WTC11 (cell line): Measurements from ENCODE around the gene SVOP. TPM values are rescaled to one million over a fixed set of nuclear protein-coding genes. Genes with fewer than 3 reads are reported as not detected.

Source experiments
- ATAC-seq: fragments of 200-7000 bp; cut with Tn5 transposase; 2 replicates; pipeline ENCODE4 v1.10.0; 2021; ENCODE audit warnings: mild to moderate bottlenecking, moderate library complexity
- CTCF ChIA-PET: fragments of 300-600 bp; sonication (Branson Sonifier 250); formaldehyde crosslinking; loops from one replicate; lab custom pipeline; 2021; ENCODE audit warnings: antibody characterized with exemption; lab: Charles Lee
- POLR2A ChIA-PET: fragments of 350-600 bp; sonication (Branson Sonifier 250); formaldehyde crosslinking; loops from one replicate; lab custom pipeline; 2021; ENCODE audit warnings: antibody characterized with exemption; lab: Charles Lee
- DNase-seq: peaks from one replicate; pipeline ENCODE4 v3.0.0; 2021; ENCODE audit warnings: low spot score
- H3K27ac Mint-ChIP-seq: 2 replicates; pipeline ENCODE4 v1.8.0; 2021; ENCODE audit warnings: mixed read lengths
- H3K27me3 Mint-ChIP-seq: 2 replicates; pipeline ENCODE4 v1.8.0; 2021; ENCODE audit warnings: low read depth, mild to moderate bottlenecking, moderate library complexity, mixed read lengths
- H3K36me3 Mint-ChIP-seq: 2 replicates; pipeline ENCODE4 v1.8.0; 2021; ENCODE audit warnings: mixed read lengths
- H3K4me1 Mint-ChIP-seq: 2 replicates; pipeline ENCODE4 v1.8.0; 2022; ENCODE audit warnings: mixed read lengths
- H3K4me3 Mint-ChIP-seq: 2 replicates; pipeline ENCODE4 v1.8.0; 2021; ENCODE audit warnings: mild to moderate bottlenecking, moderate library complexity, mixed read lengths
- H3K9me3 Mint-ChIP-seq: 2 replicates; pipeline ENCODE4 v1.8.0; 2021; ENCODE audit warnings: mixed read lengths
- AR ChIP-seq: fragments of 250-450 bp; sonication (Bioruptor Pico); IDR thresholded peaks from 2 replicates; pipeline ENCODE4 v1.9.0; 2021; ENCODE audit warnings: mild to moderate bottlenecking
- E2F1 ChIP-seq: sonication (generic); formaldehyde crosslinking; IDR thresholded peaks from 2 replicates; pipeline ENCODE4 v1.8.0; 2022; ENCODE audit warnings: mild to moderate bottlenecking, missing genetic modification reagents
- FOXP4 ChIP-seq: sonication (generic); formaldehyde crosslinking; IDR thresholded peaks from 2 replicates; pipeline ENCODE4 v1.8.0; 2022; ENCODE audit warnings: mild to moderate bottlenecking, missing genetic modification reagents
- IRF1 ChIP-seq: sonication (generic); formaldehyde crosslinking; IDR thresholded peaks from 2 replicates; pipeline ENCODE4 v1.8.0; 2023; ENCODE audit warnings: missing genetic modification reagents
- KAT7 ChIP-seq: sonication (generic); formaldehyde crosslinking; IDR thresholded peaks from 2 replicates; pipeline ENCODE4 v1.8.1; 2023; ENCODE audit warnings: missing genetic modification reagents, mild to moderate bottlenecking, borderline replicate concordance
- MAX ChIP-seq: sonication (generic); formaldehyde crosslinking; IDR thresholded peaks from 2 replicates; pipeline ENCODE4 v1.8.0; 2022; ENCODE audit warnings: mild to moderate bottlenecking, missing genetic modification reagents
- MYBL2 ChIP-seq: sonication (generic); formaldehyde crosslinking; IDR thresholded peaks from 2 replicates; pipeline ENCODE4 v1.8.1; 2023; ENCODE audit warnings: mild to moderate bottlenecking, moderate library complexity, missing genetic modification reagents
- NR1H2 ChIP-seq: sonication (generic); formaldehyde crosslinking; IDR thresholded peaks from 2 replicates; pipeline ENCODE4 v1.9.0; 2021; ENCODE audit warnings: mild to moderate bottlenecking, moderate library complexity, missing genetic modification reagents
- PRDM15 ChIP-seq: sonication (generic); formaldehyde crosslinking; IDR thresholded peaks from 2 replicates; pipeline ENCODE4 v1.8.0; 2022; ENCODE audit warnings: missing genetic modification reagents
- PRRX2 ChIP-seq: fragments of 250-450 bp; sonication (Bioruptor Pico); IDR thresholded peaks from 2 replicates; pipeline ENCODE4 v1.8.0; 2021; ENCODE audit warnings: mild to moderate bottlenecking
- ZBTB21 ChIP-seq: sonication (generic); formaldehyde crosslinking; IDR thresholded peaks from 2 replicates; pipeline ENCODE4 v1.8.1; 2023; ENCODE audit warnings: mild to moderate bottlenecking, missing genetic modification reagents, borderline replicate concordance
- ZNF532 ChIP-seq: fragments of 250-450 bp; sonication (Bioruptor Pico); IDR thresholded peaks from 2 replicates; pipeline ENCODE4 v1.9.0; 2021; ENCODE audit warnings: mild to moderate bottlenecking, borderline replicate concordance
- total RNA-seq: library from RNA; stranded (reverse); gene quantifications from 3 replicates; pipeline ENCODE4 v1.2.3, GENCODE V29; 2021

The SVOP gene
- total RNA-seq, 1 experiment from 2014 or later: 0.04 TPM

GRCh38 chr12:108916336-108916735 lies 104.5 kb downstream of the SVOP start (continued):
- no peak for TF ChIP-seq NR1H2 (CRISPR knock-in tag)
- TF ChIP-seq ZNF532 (CRISPR knock-in tag): no peak
- TF ChIP-seq AR (CRISPR knock-in tag): no peak
- no peak for TF ChIP-seq MAX (CRISPR knock-in tag)
- TF ChIP-seq PRRX2 (CRISPR knock-in tag): no peak
- no peak for TF ChIP-seq PRDM15 (CRISPR knock-in tag)

GRCh38 chr12:108915632-108916133 lies 105.2 kb downstream of the SVOP start:
- ChIA-PET CTCF (no interaction called here), POLR2A (no interaction called here)
- Mint-ChIP-seq H3K27ac (no peak overlapping the region), H3K4me1 (peaks cover 2% of the 10 kb centered on the region), H3K4me3 (no peak overlapping the region), H3K36me3 (no peaks in the 10 kb centered on the region), H3K27me3 (no peaks in the 10 kb centered on the region), H3K9me3 (peaks cover 7% of the 10 kb centered on the region; the same call in 1 of the 2 replicates)
- peak; percentile 50; the same call in 1 of the 2 replicates for ATAC-seq
- no peak for DNase-seq
- TF ChIP-seq MYBL2: no peak
- TF ChIP-seq FOXP4 (CRISPR knock-in tag): no peak
- no peak for TF ChIP-seq E2F1 (CRISPR knock-in tag)
- no peak for TF ChIP-seq IRF1 (CRISPR knock-in tag)
- no peak for TF ChIP-seq ZBTB21
- TF ChIP-seq MAX (CRISPR knock-in tag): no peak
- TF ChIP-seq ZNF532 (CRISPR knock-in tag): no peak
- no peak for TF ChIP-seq KAT7 (CRISPR knock-in tag)
